Measurements from ENCODE around the gene BNC2. TPM values are rescaled to one million over a fixed set of nuclear protein-coding genes. Genes with fewer than 3 reads are reported as not detected.

The BNC2 gene
- total and polyA plus RNA-seq, 4 experiments from 2014 or later: not detected

GRCh38 chr9:16673171-16673570, 197.3 kb downstream of the BNC2 start:
- Mint-ChIP-seq H3K9me3 (peaks cover 0 to 6% (median 3%) of the 10 kb centered on the region in 8 donors), H3K27ac (no peak overlapping the region), H3K4me1 (peaks cover 0 to 1% (median 0%) of the 10 kb centered on the region in 4 donors), H3K27me3 (no peaks in the 10 kb centered on the region), H3K36me3 (no peaks in the 10 kb centered on the region), H3K4me3 (no peak overlapping the region)
- no peak for DNase-seq
- Histone ChIP-seq H3K4me1 (ENCODE audit: insufficient read depth, low read length) (no peaks in the 10 kb centered on the region), H3K9me3 (ENCODE audit: control insufficient read depth in 1 of 2, low read length in 2 of 2) (no peaks in the 10 kb centered on the region), H3K36me3 (ENCODE audit: insufficient read depth, low read length) (no peaks in the 10 kb centered on the region), H3K4me3 (ENCODE audit: low read length in 2 of 2) (no peak overlapping the region), H3K27me3 (ENCODE audit: insufficient read depth, low read length) (no peaks in the 10 kb centered on the region), H3K27ac (ENCODE audit: low read depth, low read length) (no peak overlapping the region)
- intact Hi-C loops (cut with micrococcal nuclease): no loop called here
- ChIA-PET POLR2A (ENCODE audit: partially characterized antibody) (no interaction called here), CTCF (ENCODE audit: partially characterized antibody) (no interaction called here)

- Histone ChIP-seq H3K4me1 (ENCODE audit: insufficient read depth, low read length) (no peaks in the 10 kb centered on the region), H3K36me3 (ENCODE audit: insufficient read depth, low read length) (no peaks in the 10 kb centered on the region), H3K9me3 (ENCODE audit: control insufficient read depth in 1 of 2, low read length in 2 of 2) (no peaks in the 10 kb centered on the region), H3K4me3 (ENCODE audit: low read length in 2 of 2) (no peak overlapping the region), H3K27ac (ENCODE audit: low read depth, low read length) (no peak overlapping the region), H3K27me3 (ENCODE audit: insufficient read depth, low read length) (no peaks in the 10 kb centered on the region)
- Mint-ChIP-seq H3K4me3 (no peak overlapping the region), H3K4me1 (no peaks in the 10 kb centered on the region), H3K36me3 (no peaks in the 10 kb centered on the region), H3K27me3 (no peaks in the 10 kb centered on the region), H3K9me3 (peaks cover 0 to 6% (median 4%) of the 10 kb centered on the region in 8 donors), H3K27ac (no peak overlapping the region)
- no peak for DNase-seq
- ChIA-PET POLR2A (ENCODE audit: partially characterized antibody) (no interaction called here), CTCF (ENCODE audit: partially characterized antibody) (no interaction called here)
- intact Hi-C loops (cut with micrococcal nuclease): no loop called here
Observed at GRCh38 chr9:16672501-16672900, 198.0 kb downstream of the BNC2 start.

- no peak overlapping the region for H3K4me3 Mint-ChIP-seq
- H3K27ac Mint-ChIP-seq: no peak overlapping the region
- Histone ChIP-seq H3K9me3 (ENCODE audit: control insufficient read depth in 1 of 2, low read length in 2 of 2) (no peaks in the 10 kb centered on the region), H3K27ac (ENCODE audit: low read depth, low read length) (no peak overlapping the region), H3K36me3 (ENCODE audit: insufficient read depth, low read length) (no peaks in the 10 kb centered on the region), H3K27me3 (ENCODE audit: insufficient read depth, low read length) (no peaks in the 10 kb centered on the region), H3K4me3 (ENCODE audit: low read length in 2 of 2) (no peak overlapping the region), H3K4me1 (ENCODE audit: insufficient read depth, low read length) (no peaks in the 10 kb centered on the region)
- H3K4me1 Mint-ChIP-seq: no peaks in the 10 kb centered on the region
- intact Hi-C loops (cut with micrococcal nuclease): no loop called here
- no peaks in the 10 kb centered on the region for H3K36me3 Mint-ChIP-seq
- peaks cover 0 to 6% (median 5%) of the 10 kb centered on the region in 8 donors for H3K9me3 Mint-ChIP-seq
- CTCF ChIA-PET (ENCODE audit: partially characterized antibody): no interaction called here
- no peaks in the 10 kb centered on the region for H3K27me3 Mint-ChIP-seq
- POLR2A ChIA-PET (ENCODE audit: partially characterized antibody): no interaction called here
- no peak for DNase-seq
Observed at GRCh38 chr9:16671591-16672137, 198.8 kb downstream of the BNC2 start.

GRCh38 chr9:16670791-16671190, 199.7 kb downstream of the BNC2 start:
- H3K4me1 Mint-ChIP-seq: no peaks in the 10 kb centered on the region
- no peaks in the 10 kb centered on the region for H3K36me3 Mint-ChIP-seq
- no peaks in the 10 kb centered on the region for H3K27me3 Mint-ChIP-seq
- no peaks in the 10 kb centered on the region for H3K4me1 ChIP-seq (ENCODE audit: insufficient read depth, low read length)
- no peaks in the 10 kb centered on the region for H3K36me3 ChIP-seq (ENCODE audit: insufficient read depth, low read length)
- no peak overlapping the region for H3K4me3 Mint-ChIP-seq
- no peak for DNase-seq
- peaks cover 0 to 8% (median 5%) of the 10 kb centered on the region in 8 donors for H3K9me3 Mint-ChIP-seq
- no peak overlapping the region for H3K4me3 ChIP-seq (ENCODE audit: low read length in 2 of 2)
- no peak overlapping the region for H3K27ac ChIP-seq (ENCODE audit: low read depth, low read length)
- no peaks in the 10 kb centered on the region for H3K9me3 ChIP-seq (ENCODE audit: control insufficient read depth in 1 of 2, low read length in 2 of 2)
- ChIA-PET POLR2A (ENCODE audit: partially characterized antibody) (no interaction called here), CTCF (ENCODE audit: partially characterized antibody) (no interaction called here)
- no peaks in the 10 kb centered on the region for H3K27me3 ChIP-seq (ENCODE audit: insufficient read depth, low read length)
- H3K27ac Mint-ChIP-seq: no peak overlapping the region
- intact Hi-C loops (cut with micrococcal nuclease): no loop called here

GRCh38 chr9:16668734-16669295, 201.7 kb downstream of the BNC2 start:
- Mint-ChIP-seq H3K27me3 (no peaks in the 10 kb centered on the region), H3K4me1 (no peaks in the 10 kb centered on the region)

GRCh38 chr9:16664211-16664610, 206.3 kb downstream of the BNC2 start:
- Histone ChIP-seq H3K36me3 (ENCODE audit: insufficient read depth, low read length) (no peaks in the 10 kb centered on the region), H3K4me1 (ENCODE audit: insufficient read depth, low read length) (no peaks in the 10 kb centered on the region), H3K9me3 (ENCODE audit: control insufficient read depth in 1 of 2, low read length in 2 of 2) (no peaks in the 10 kb centered on the region), H3K27me3 (ENCODE audit: insufficient read depth, low read length) (no peaks in the 10 kb centered on the region), H3K27ac (ENCODE audit: low read depth, low read length) (no peak overlapping the region), H3K4me3 (ENCODE audit: low read length in 2 of 2) (no peak overlapping the region)
- POLR2A ChIA-PET (ENCODE audit: partially characterized antibody): no interaction called here
- peaks cover 3 to 14% (median 10%) of the 10 kb centered on the region in 8 donors for H3K9me3 Mint-ChIP-seq
- intact Hi-C loops (cut with micrococcal nuclease): no loop called here
- no peak overlapping the region for H3K4me3 Mint-ChIP-seq
- no peaks in the 10 kb centered on the region for H3K4me1 Mint-ChIP-seq
- no peak overlapping the region for H3K27ac Mint-ChIP-seq
- no peaks in the 10 kb centered on the region for H3K36me3 Mint-ChIP-seq
- CTCF ChIA-PET (ENCODE audit: partially characterized antibody): interaction anchor here (1.2 kb wide), 1 partner anchor 18 kb away, joined by 3 read pairs; no protein-coding TSS in a partner anchor
- H3K27me3 Mint-ChIP-seq: no peaks in the 10 kb centered on the region
- DNase-seq: no peak

More at GRCh38 chr9:16668734-16669295, 201.7 kb downstream of the BNC2 start:
- H3K4me3 Mint-ChIP-seq: no peak overlapping the region
- ChIA-PET POLR2A (ENCODE audit: partially characterized antibody) (no interaction called here), CTCF (ENCODE audit: partially characterized antibody) (no interaction called here)
- no peaks in the 10 kb centered on the region for H3K9me3 ChIP-seq (ENCODE audit: control insufficient read depth in 1 of 2, low read length in 2 of 2)
- H3K36me3 ChIP-seq (ENCODE audit: insufficient read depth, low read length): no peaks in the 10 kb centered on the region
- DNase-seq: no peak
- H3K27me3 ChIP-seq (ENCODE audit: insufficient read depth, low read length): no peaks in the 10 kb centered on the region
- no peak overlapping the region for H3K4me3 ChIP-seq (ENCODE audit: low read length in 2 of 2)
- H3K27ac Mint-ChIP-seq: no peak overlapping the region
- H3K36me3 Mint-ChIP-seq: no peaks in the 10 kb centered on the region
- H3K27ac ChIP-seq (ENCODE audit: low read depth, low read length): no peak overlapping the region
- H3K9me3 Mint-ChIP-seq: peaks cover 0 to 14% (median 8%) of the 10 kb centered on the region in 8 donors
- intact Hi-C loops (cut with micrococcal nuclease): no loop called here
- no peaks in the 10 kb centered on the region for H3K4me1 ChIP-seq (ENCODE audit: insufficient read depth, low read length)

- H3K27ac ChIP-seq (ENCODE audit: low read depth, low read length): no peak overlapping the region
- Mint-ChIP-seq H3K27me3 (no peaks in the 10 kb centered on the region), H3K27ac (no peak overlapping the region), H3K4me1 (no peaks in the 10 kb centered on the region), H3K9me3 (peaks cover 2 to 10% (median 7%) of the 10 kb centered on the region in 8 donors), H3K4me3 (no peak overlapping the region), H3K36me3 (no peaks in the 10 kb centered on the region)
- ChIA-PET POLR2A (ENCODE audit: partially characterized antibody) (no interaction called here), CTCF (ENCODE audit: partially characterized antibody) (no interaction called here)
- intact Hi-C loops (cut with micrococcal nuclease): no loop called here
- H3K9me3 ChIP-seq (ENCODE audit: control insufficient read depth in 1 of 2, low read length in 2 of 2): no peaks in the 10 kb centered on the region
- no peaks in the 10 kb centered on the region for H3K27me3 ChIP-seq (ENCODE audit: insufficient read depth, low read length)
- DNase-seq: no peak
- no peaks in the 10 kb centered on the region for H3K4me1 ChIP-seq (ENCODE audit: insufficient read depth, low read length)
- no peaks in the 10 kb centered on the region for H3K36me3 ChIP-seq (ENCODE audit: insufficient read depth, low read length)
- no peak overlapping the region for H3K4me3 ChIP-seq (ENCODE audit: low read length in 2 of 2)
Observed at GRCh38 chr9:16661816-16662215, 208.7 kb downstream of the BNC2 start.

Data from CD4-positive, alpha-beta memory T cell (primary cell).